Measurements from ENCODE around the gene RPTOR. TPM values are rescaled to one million over a fixed set of nuclear protein-coding genes. Genes with fewer than 3 reads are reported as not detected.

RPTOR gene
- total and polyA plus RNA-seq, 10 of the 15 experiments (the other 5 are each of a cell fraction or from before 2014, with no cell fraction given): 0.18 to 32.1 (median 7.8) TPM

- TF ChIP-seq ZBTB4 (CRISPR knock-in tag; IDR thresholded peaks at IDR 0.05) (no peak), BHLHE40 (IDR thresholded peaks at IDR 0.05; ENCODE audit: borderline replicate concordance in 1 of 2, low read depth in 2 of 2, low read length in 1 of 2) (no peak), RAD51 (IDR thresholded peaks at IDR 0.05) (no peak), NR2C2 (IDR thresholded peaks at IDR 0.05; ENCODE audit: borderline replicate concordance, control insufficient read depth, insufficient read length, low read depth) (no peak), MTA3 (IDR thresholded peaks at IDR 0.05; ENCODE audit: borderline replicate concordance, low read length) (no peak), BCL3 (IDR thresholded peaks at IDR 0.05; ENCODE audit: borderline replicate concordance, insufficient read depth, low read depth, low read length, poor library complexity, severe bottlenecking) (no peak)
These were observed 307.9 kb downstream of the RPTOR start (continued) for GRCh38 chr17:80852476-80853015.

GRCh38 chr17:80853076-80853475, 308.4 kb downstream of the RPTOR start:
- RAD21 ChIA-PET (ENCODE audit: unreplicated experiment): no interaction called here
- Histone ChIP-seq H2AFZ (ENCODE audit: control insufficient read depth, low read depth, low read length) (no peak overlapping the region), H3K27ac (ENCODE audit: control insufficient read depth, insufficient read depth) (no peak overlapping the region), H4K20me1 (ENCODE audit: control insufficient read depth, insufficient read depth) (no peaks in the 10 kb centered on the region), H3K79me2 (ENCODE audit: control insufficient read depth, insufficient read depth, low read length) (no peaks in the 10 kb centered on the region), H3K9me3 (replicated peaks; ENCODE audit: control insufficient read depth, insufficient read depth, low read length) (no peaks in the 10 kb centered on the region), H3K36me3 (ENCODE audit: control insufficient read depth in 2 of 2, insufficient read depth in 2 of 2, low read length in 1 of 2) (peaks cover 0 to 2% of the 10 kb centered on the region in 2 experiments; a peak in 3 of 4 replicates), H3K4me1 (ENCODE audit: control insufficient read depth, insufficient read depth, low read length) (peaks cover 26% of the 10 kb centered on the region), H3K4me2 (ENCODE audit: control insufficient read depth, insufficient read depth) (no peak overlapping the region), H3K9ac (ENCODE audit: control insufficient read depth, insufficient read depth, low read length) (no peak overlapping the region), H3K27me3 (replicated peaks in 1 of 2; ENCODE audit: control insufficient read depth in 2 of 2, insufficient read depth in 2 of 2, low read length in 1 of 2) (no peaks in the 10 kb centered on the region), H3K4me3 (no peak overlapping the region)
- CTCF ChIA-PET: no interaction called here
- POLR2A ChIA-PET: no interaction called here
- ATAC-seq (no peak), FAIRE-seq (no peak), DNase-seq (ENCODE audit: low read depth, low spot score) (no peak)
- BruUV-seq (replicated peaks): no TSS peak
- in situ Hi-C loops (cut with MboI) (no loop called here), intact Hi-C loops (cut with micrococcal nuclease; ENCODE audit: unreplicated experiment) (no loop called here)
- SMC1A ChIA-PET (ENCODE audit: uncharacterized antibody, unreplicated experiment): no interaction called here
- 85% methylated on average over 16 of the region's 16 CpGs for WGBS (ENCODE audit: insufficient coverage, insufficient replicate concordance, low lambda C conversion rate, missing lambda C conversion rate)
- TF ChIP-seq YBX1 (IDR thresholded peaks at IDR 0.05): no peak
- TF ChIP-seq ATF3 (IDR thresholded peaks at IDR 0.05; ENCODE audit: borderline replicate concordance, extremely low read depth, low read depth, low read length): no peak
- no peak for TF ChIP-seq SMC3 (IDR thresholded peaks at IDR 0.05; ENCODE audit: borderline replicate concordance, low read length)
- no peak for TF ChIP-seq RELB (IDR thresholded peaks at IDR 0.05; ENCODE audit: low read depth)
- TF ChIP-seq SREBF2 (IDR thresholded peaks at IDR 0.05; ENCODE audit: low read length): no peak
- no peak for TF ChIP-seq ZNF24 (IDR thresholded peaks at IDR 0.05)
- TF ChIP-seq MEF2A (IDR thresholded peaks at IDR 0.05; ENCODE audit: insufficient read depth, low read depth, low read length): no peak
- no peak for TF ChIP-seq FOS (IDR thresholded peaks at IDR 0.05; ENCODE audit: borderline replicate concordance, extremely low read depth, insufficient read length)
- no peak for TF ChIP-seq EP300 (IDR thresholded peaks at IDR 0.05; ENCODE audit: borderline replicate concordance in 1 of 2, control insufficient read depth in 1 of 2, low read depth in 2 of 2, low read length in 2 of 2)
- no peak for TF ChIP-seq FOXM1 (IDR thresholded peaks at IDR 0.05; ENCODE audit: low read depth, low read length)
